ENCODE results near the gene PLA2G15. TPM values are rescaled to one million over a fixed set of nuclear protein-coding genes. Genes with fewer than 3 reads are reported as not detected.

PLA2G15 gene
- polyA plus RNA-seq, 1 of the 3 experiments (the other 2 are of a cell fraction): 23.9 TPM

- TF ChIP-seq ZBTB33 (IDR thresholded peaks at IDR 0.05; ENCODE audit: borderline replicate concordance, low read depth) (no peak), FOXJ3 (CRISPR knock-in tag; IDR thresholded peaks at IDR 0.05) (no peak), RAD21 (IDR thresholded peaks at IDR 0.05; ENCODE audit: low read length) (no peak), CHD2 (IDR thresholded peaks at IDR 0.05; ENCODE audit: low read length, partially characterized antibody) (no peak), MXI1 (IDR thresholded peaks at IDR 0.05; ENCODE audit: low read depth, low read length) (no peak)
Observed at GRCh38 chr16:68282064-68282452, 36.9 kb downstream of the PLA2G15 start (continued).

GRCh38 chr16:68283346-68283745, 38.2 kb downstream of the PLA2G15 start:
- WGBS (ENCODE audit: low lambda C conversion rate): 88% methylated on average over 5 of the region's 5 CpGs
- H3K4me3 ChIP-seq (ENCODE audit: low read depth in 2 of 2, low read length in 1 of 2): no peak overlapping the region
- H3K27ac ChIP-seq (ENCODE audit: low read depth in 2 of 2, low read length in 1 of 2): no peak overlapping the region

More at GRCh38 chr16:68283346-68283745, 38.2 kb downstream of the PLA2G15 start:
- no peak overlapping the region for H2AFZ ChIP-seq (ENCODE audit: low read depth)
- ChIA-PET CTCF (interaction anchor here (1.0 to 10.4 kb wide), 4 partner anchors 11 to 467 kb away, joined by 3 to 80 read pairs (median 5); partner anchors contain the start of genes PRMT7, SLC7A6 and SLC7A6OS), POLR2A (interaction anchor here (0.7 kb wide), 1 partner anchor 89 kb away, joined by 3 read pairs; no protein-coding TSS in a partner anchor)
- peaks cover 34% of the 10 kb centered on the region; the same call in 1 of the 2 replicates for H3K79me2 ChIP-seq (ENCODE audit: insufficient read depth)
- H3F3A ChIP-seq (replicated peaks; ENCODE audit: insufficient read depth): no peaks in the 10 kb centered on the region
- TF ChIP-seq RFX5 (IDR thresholded peaks at IDR 0.05; ENCODE audit: low read length): no peak
- no peak for TF ChIP-seq CTCF (IDR thresholded peaks at IDR 0.05)
- TF ChIP-seq EP300 (IDR thresholded peaks at IDR 0.05; ENCODE audit: borderline replicate concordance in 1 of 2, low read depth in 1 of 2, low read length in 1 of 2): no peak
- TF ChIP-seq GATA2 (CRISPR knock-in tag; IDR thresholded peaks at IDR 0.05): no peak
- no peak for TF ChIP-seq GABPA (IDR thresholded peaks at IDR 0.05; ENCODE audit: low read depth)
- TF ChIP-seq FOSL2 (IDR thresholded peaks at IDR 0.05; ENCODE audit: borderline replicate concordance, low read depth): no peak
- no peak for TF ChIP-seq NFIC (IDR thresholded peaks at IDR 0.05; ENCODE audit: borderline replicate concordance)
- no peak for TF ChIP-seq RAD21 (IDR thresholded peaks at IDR 0.05; ENCODE audit: low read length)
- TF ChIP-seq CHD2 (IDR thresholded peaks at IDR 0.05; ENCODE audit: low read length, partially characterized antibody): no peak
- no peaks in the 10 kb centered on the region for H3K9me2 ChIP-seq
- H3K27me3 ChIP-seq (ENCODE audit: insufficient read depth): no peaks in the 10 kb centered on the region
- no peak overlapping the region for H3K9ac ChIP-seq
- no peak for DNase-seq
- no peaks in the 10 kb centered on the region for H3K9me3 ChIP-seq
- H3K36me3 ChIP-seq (replicated peaks in 1 of 2; ENCODE audit: control insufficient read depth in 1 of 2, insufficient read depth in 2 of 2, low read length in 1 of 2): peaks cover 7 to 10% of the 10 kb centered on the region in 2 experiments
- peaks cover 9% of the 10 kb centered on the region; the same call in 1 of the 2 replicates for H4K20me1 ChIP-seq (ENCODE audit: insufficient read depth)
- no peak overlapping the region for H3K4me2 ChIP-seq
- H3K4me1 ChIP-seq (ENCODE audit: control insufficient read depth in 1 of 2, insufficient read depth in 2 of 2, low read depth in 1 of 2, low read length in 1 of 2): no peaks in the 10 kb centered on the region
